Measurements from ENCODE around the gene SPDYE4. TPM values are rescaled to one million over a fixed set of nuclear protein-coding genes. Genes with fewer than 3 reads are reported as not detected.

Gene SPDYE4
- total RNA-seq, 1 experiment from 2014 or later = not detected

DNA sequence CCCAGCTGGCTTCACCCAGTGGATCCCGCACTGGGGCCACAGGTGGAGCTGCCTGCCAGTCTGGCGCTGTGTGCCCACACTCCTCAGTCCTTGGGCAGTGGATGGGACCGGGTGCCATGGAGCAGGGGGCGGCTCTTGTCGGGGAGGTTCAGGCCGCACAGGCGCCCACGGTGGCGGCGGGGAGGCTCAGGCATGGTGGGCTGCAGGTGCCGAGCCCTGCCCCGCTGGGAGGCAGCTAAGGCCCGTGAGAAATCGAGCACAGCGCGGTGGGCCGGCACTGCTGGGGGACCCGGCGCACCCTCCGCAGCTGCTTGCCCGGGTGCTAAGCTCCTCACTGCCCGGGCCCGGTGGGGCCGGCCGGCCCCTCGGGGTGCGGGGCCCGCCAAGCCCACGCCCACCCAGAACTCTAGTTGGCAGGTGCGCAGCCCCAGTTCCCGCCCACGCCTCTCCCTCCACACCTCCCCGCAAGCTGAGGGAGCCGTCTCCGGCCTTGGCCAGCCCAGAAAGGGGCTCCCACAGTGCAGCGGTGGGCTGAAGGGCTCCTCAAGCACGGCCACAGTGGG lies 40.3 kb downstream of the SPDYE4 start:
- Histone ChIP-seq H3K36me3 (ENCODE audit: low read depth, low read length) (no peaks in the 10 kb centered on the region), H4K20me1 (ENCODE audit: low read length) (no peaks in the 10 kb centered on the region), H3K9me3 (ENCODE audit: low read length) (no peaks in the 10 kb centered on the region), H3K4me3 (ENCODE audit: low read length) (no peak overlapping the region), H3K79me2 (ENCODE audit: low read length) (no peaks in the 10 kb centered on the region), H3K9ac (ENCODE audit: low read length) (no peak overlapping the region), H3K27ac (ENCODE audit: low read length) (no peak overlapping the region), H3K27me3 (ENCODE audit: low read length) (no peaks in the 10 kb centered on the region), H3K4me1 (ENCODE audit: insufficient read depth, low read length) (no peaks in the 10 kb centered on the region), H3F3A (ENCODE audit: low read length, unreplicated experiment) (no peaks in the 10 kb centered on the region), H3K9me2 (replicated peaks; ENCODE audit: low read length) (no peaks in the 10 kb centered on the region), H2AFZ (ENCODE audit: low read length) (no peak overlapping the region), H3K4me2 (ENCODE audit: low read length) (no peak overlapping the region)
- ATAC-seq (no peak), DNase-seq (no peak)
- CTCF ChIA-PET = no interaction called here
- BruUV-seq (replicated peaks) = no TSS peak
- TF ChIP-seq, protein P1, sequence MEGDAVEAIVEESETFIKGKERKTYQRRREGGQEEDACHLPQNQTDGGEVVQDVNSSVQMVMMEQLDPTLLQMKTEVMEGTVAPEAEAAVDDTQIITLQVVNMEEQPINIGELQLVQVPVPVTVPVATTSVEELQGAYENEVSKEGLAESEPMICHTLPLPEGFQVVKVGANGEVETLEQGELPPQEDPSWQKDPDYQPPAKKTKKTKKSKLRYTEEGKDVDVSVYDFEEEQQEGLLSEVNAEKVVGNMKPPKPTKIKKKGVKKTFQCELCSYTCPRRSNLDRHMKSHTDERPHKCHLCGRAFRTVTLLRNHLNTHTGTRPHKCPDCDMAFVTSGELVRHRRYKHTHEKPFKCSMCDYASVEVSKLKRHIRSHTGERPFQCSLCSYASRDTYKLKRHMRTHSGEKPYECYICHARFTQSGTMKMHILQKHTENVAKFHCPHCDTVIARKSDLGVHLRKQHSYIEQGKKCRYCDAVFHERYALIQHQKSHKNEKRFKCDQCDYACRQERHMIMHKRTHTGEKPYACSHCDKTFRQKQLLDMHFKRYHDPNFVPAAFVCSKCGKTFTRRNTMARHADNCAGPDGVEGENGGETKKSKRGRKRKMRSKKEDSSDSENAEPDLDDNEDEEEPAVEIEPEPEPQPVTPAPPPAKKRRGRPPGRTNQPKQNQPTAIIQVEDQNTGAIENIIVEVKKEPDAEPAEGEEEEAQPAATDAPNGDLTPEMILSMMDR (conservative IDR thresholded peaks at IDR 0.05; ENCODE audit: low read depth, low read length) = no peak
- intact Hi-C loops (cut with micrococcal nuclease) = no loop called here
- POLR2A ChIA-PET (ENCODE audit: unreplicated experiment) = no interaction called here

DNA sequence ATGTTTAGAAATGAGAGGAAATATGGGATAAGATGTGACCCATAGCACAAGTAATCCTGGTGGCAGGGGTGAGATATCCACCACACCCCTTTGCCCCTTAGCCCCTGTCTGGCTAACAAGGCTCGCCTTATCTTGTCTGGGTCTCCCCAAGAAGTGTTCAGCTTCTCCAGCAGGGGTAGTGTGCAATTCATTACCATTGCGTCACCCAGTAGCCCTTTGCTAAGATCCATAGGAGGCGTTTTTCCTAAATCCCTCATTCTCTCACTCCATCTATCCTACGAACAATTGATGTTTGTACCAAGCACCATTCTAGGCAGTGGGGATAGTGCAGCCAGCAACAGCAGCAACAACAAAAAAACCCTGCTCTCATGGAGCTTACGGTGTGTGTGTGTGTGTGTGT lies 44.5 kb downstream of the SPDYE4 start:
- Histone ChIP-seq H3F3A (ENCODE audit: low read length, unreplicated experiment) (no peaks in the 10 kb centered on the region), H4K20me1 (ENCODE audit: low read length) (no peaks in the 10 kb centered on the region), H3K79me2 (ENCODE audit: low read length) (no peaks in the 10 kb centered on the region), H3K4me1 (ENCODE audit: insufficient read depth, low read length) (no peaks in the 10 kb centered on the region), H3K27ac (ENCODE audit: low read length) (no peak overlapping the region), H3K4me2 (ENCODE audit: low read length) (no peak overlapping the region), H3K36me3 (ENCODE audit: low read depth, low read length) (no peaks in the 10 kb centered on the region), H3K9ac (ENCODE audit: low read length) (no peak overlapping the region), H3K9me3 (ENCODE audit: low read length) (no peaks in the 10 kb centered on the region), H3K4me3 (ENCODE audit: low read length) (no peak overlapping the region), H3K9me2 (replicated peaks; ENCODE audit: low read length) (no peaks in the 10 kb centered on the region), H2AFZ (ENCODE audit: low read length) (no peak overlapping the region), H3K27me3 (ENCODE audit: low read length) (no peaks in the 10 kb centered on the region; the same call in 1 of the 2 replicates)
- ATAC-seq = no peak
- CTCF ChIA-PET = no interaction called here
- no peak for TF ChIP-seq EZH2phosphoT487 (IDR thresholded peaks at IDR 0.05; ENCODE audit: borderline replicate concordance, low read length)
- no peak for TF ChIP-seq EZH2 (IDR thresholded peaks at IDR 0.05; ENCODE audit: low read length, unreplicated experiment)
- TF ChIP-seq, protein P1 (conservative IDR thresholded peaks at IDR 0.05; ENCODE audit: low read depth, low read length) = no peak
- no peak for DNase-seq
- intact Hi-C loops (cut with micrococcal nuclease) = no loop called here
- BruUV-seq (replicated peaks) = no TSS peak
- POLR2A ChIA-PET (ENCODE audit: unreplicated experiment) = no interaction called here

DNA sequence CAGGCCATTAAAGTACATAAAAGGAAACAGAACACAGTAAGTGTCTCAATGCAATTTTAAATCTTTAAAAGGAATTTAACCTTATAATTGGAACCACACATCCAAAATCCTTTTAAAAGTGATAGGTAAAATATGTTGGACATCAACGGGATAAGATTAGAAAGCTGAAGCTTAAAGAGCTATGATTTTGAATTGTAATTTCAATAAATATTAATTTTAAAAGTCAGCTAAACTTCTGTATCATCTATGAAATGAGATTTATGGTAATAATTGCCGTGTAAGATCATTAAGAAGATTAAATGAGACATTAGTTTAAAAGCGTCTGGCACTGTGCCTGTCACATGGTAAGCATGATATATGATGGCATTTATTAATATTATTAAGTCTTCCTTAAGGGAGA lies 45.0 kb downstream of the SPDYE4 start:
- no peak for ATAC-seq
- TF ChIP-seq, protein P1 (conservative IDR thresholded peaks at IDR 0.05; ENCODE audit: low read depth, low read length) = no peak
- TF ChIP-seq EZH2phosphoT487 (IDR thresholded peaks at IDR 0.05; ENCODE audit: borderline replicate concordance, low read length) (no peak), EZH2 (IDR thresholded peaks at IDR 0.05; ENCODE audit: low read length, unreplicated experiment) (no peak)
- Histone ChIP-seq H4K20me1 (ENCODE audit: low read length) (no peaks in the 10 kb centered on the region), H3K9ac (ENCODE audit: low read length) (no peak overlapping the region), H3K79me2 (ENCODE audit: low read length) (no peaks in the 10 kb centered on the region), H3K4me3 (ENCODE audit: low read length) (no peak overlapping the region), H3K27me3 (ENCODE audit: low read length) (no peaks in the 10 kb centered on the region; the same call in 1 of the 2 replicates), H2AFZ (ENCODE audit: low read length) (no peak overlapping the region), H3K4me2 (ENCODE audit: low read length) (no peak overlapping the region), H3K36me3 (ENCODE audit: low read depth, low read length) (no peaks in the 10 kb centered on the region), H3K27ac (ENCODE audit: low read length) (no peak overlapping the region), H3K9me3 (ENCODE audit: low read length) (no peaks in the 10 kb centered on the region), H3K4me1 (ENCODE audit: insufficient read depth, low read length) (no peaks in the 10 kb centered on the region), H3K9me2 (replicated peaks; ENCODE audit: low read length) (no peaks in the 10 kb centered on the region), H3F3A (ENCODE audit: low read length, unreplicated experiment) (no peaks in the 10 kb centered on the region)
- BruUV-seq (replicated peaks) = no TSS peak
- ChIA-PET CTCF (no interaction called here), POLR2A (ENCODE audit: unreplicated experiment) (no interaction called here)
- DNase-seq = no peak
- intact Hi-C loops (cut with micrococcal nuclease) = no loop called here
